BE2C (cell line): ENCODE measurements around the gene ENTPD2.
"Not testable (repeated sequence)": the region's sequence is repeated elsewhere in the genome, so short reads cannot be mapped to it uniquely, and the experiment has no call there.

Source experiments
- DNase-seq: peaks from one replicate; pipeline ENCODE4 v3.0.0-alpha.2; 2020
- H3K27me3 ChIP-seq: fragments of 250-450 bp; sonication (Bioruptor Pico); 2 replicates; pipeline ENCODE4 v1.5.1; 2020; ENCODE audit warnings: mild to moderate bottlenecking
- H3K36me3 ChIP-seq: fragments of 250-450 bp; sonication (Bioruptor Pico); 2 replicates; pipeline ENCODE4 v1.5.1; 2020; ENCODE audit warnings: mild to moderate bottlenecking
- H3K4me1 ChIP-seq: fragments of 250-450 bp; sonication (Bioruptor Pico); 2 replicates; pipeline ENCODE4 v1.5.1; 2020
- H3K4me3 ChIP-seq: 2 replicates; pipeline ENCODE4 v1.5.1; 2011; ENCODE audit warnings: low read depth, low read length
- H3K9me3 ChIP-seq: fragments of 250-450 bp; sonication (Bioruptor Pico); 2 replicates; pipeline ENCODE4 v1.5.1; 2020
- CTCF ChIP-seq: IDR thresholded peaks from 2 replicates; pipeline ENCODE4 v1.5.1; 2012; ENCODE audit warnings: mild to moderate bottlenecking, low read depth, low read length

Gene ENTPD2

GRCh38 chr9:137007108-137007815 lies 46.6 kb downstream of the ENTPD2 start:
- H3K4me3 ChIP-seq, result no peak overlapping the region
- H3K36me3 ChIP-seq, result peaks cover under 1% of the 10 kb centered on the region
- H3K9me3 ChIP-seq, result no peaks in the 10 kb centered on the region
- DNase-seq, result no peak
- TF ChIP-seq CTCF, result no peak
- no peaks in the 10 kb centered on the region for H3K4me1 ChIP-seq
- H3K27me3 ChIP-seq, result no peaks in the 10 kb centered on the region

GRCh38 chr9:137006116-137007003 lies 47.5 kb downstream of the ENTPD2 start:
- Histone ChIP-seq H3K4me1 (no peaks in the 10 kb centered on the region), H3K4me3 (no peak overlapping the region), H3K36me3 (no peaks in the 10 kb centered on the region), H3K27me3 (no peaks in the 10 kb centered on the region), H3K9me3 (no peaks in the 10 kb centered on the region)
- no peak for TF ChIP-seq CTCF
- no peak for DNase-seq

GRCh38 chr9:137004285-137004684 lies 49.6 kb downstream of the ENTPD2 start:
- H3K4me3 ChIP-seq, H3K27me3 ChIP-seq, H3K4me1 ChIP-seq, H3K36me3 ChIP-seq, H3K9me3 ChIP-seq: not testable (repeated sequence)
- DNase-seq, result peak; percentile 57
- peak; percentile 45 for TF ChIP-seq CTCF

GRCh38 chr9:137002646-137003041 lies 51.2 kb downstream of the ENTPD2 start:
- Histone ChIP-seq H3K4me1 (no peaks in the 10 kb centered on the region), H3K27me3 (no peaks in the 10 kb centered on the region), H3K9me3 (no peaks in the 10 kb centered on the region), H3K36me3 (no peaks in the 10 kb centered on the region), H3K4me3 (no peak overlapping the region)
- TF ChIP-seq CTCF, result no peak
- no peak for DNase-seq

- TF ChIP-seq CTCF, result no peak
- Histone ChIP-seq H3K36me3 (no peaks in the 10 kb centered on the region), H3K27me3 (no peaks in the 10 kb centered on the region), H3K4me3 (no peak overlapping the region), H3K9me3 (no peaks in the 10 kb centered on the region), H3K4me1 (no peaks in the 10 kb centered on the region; the same call in 1 of the 2 replicates)
- DNase-seq, result no peak
Measured at GRCh38 chr9:137001857-137002645, 51.8 kb downstream of the ENTPD2 start.
